ENCODE results near the gene APCDD1L. TPM values are rescaled to one million over a fixed set of nuclear protein-coding genes. Genes with fewer than 3 reads are reported as not detected.

The APCDD1L gene
- total and polyA plus RNA-seq, 8 donors = 0.16 to 1.8 (median 0.32) TPM

GRCh38 chr20:58545565-58546415 lies 30.6 kb upstream of the APCDD1L start:
- Histone ChIP-seq H3K9me3 (no peaks in the 10 kb centered on the region), H3K36me3 (no peaks in the 10 kb centered on the region), H3K27ac (no peak overlapping the region), H3K4me3 (no peak overlapping the region), H3K4me1 (no peaks in the 10 kb centered on the region), H3K27me3 (peaks cover 0 to 11% (median 0%) of the 10 kb centered on the region in 4 donors)
- no peak for DNase-seq
- intact Hi-C loops (cut with DNase I) = no loop called here
- FAIRE-seq = no peak
- TF ChIP-seq CTCF (IDR thresholded peaks at IDR 0.05) = no peak
- no peak for ATAC-seq
- WGBS, 2 donors = 76 to 84% methylated on average over 17 of the region's 17 CpGs

- WGBS, 2 donors = 73 to 89% methylated on average over 4 of the region's 4 CpGs
- Histone ChIP-seq H3K9me3 (no peaks in the 10 kb centered on the region), H3K4me3 (no peak overlapping the region), H3K4me1 (no peaks in the 10 kb centered on the region), H3K27me3 (peaks cover 0 to 11% (median 0%) of the 10 kb centered on the region in 4 donors), H3K36me3 (no peaks in the 10 kb centered on the region), H3K27ac (no peak overlapping the region)
- no peak for TF ChIP-seq CTCF (IDR thresholded peaks at IDR 0.05)
- DNase-seq (no peak), FAIRE-seq (no peak), ATAC-seq (no peak)
- intact Hi-C loops (cut with DNase I) = no loop called here
Measured at GRCh38 chr20:58544891-58545290, 29.7 kb upstream of the APCDD1L start.

- no peak overlapping the region for H3K27ac ChIP-seq
- ATAC-seq (no peak), FAIRE-seq (no peak), DNase-seq (no peak)
- H3K4me3 ChIP-seq = no peak overlapping the region
- no peaks in the 10 kb centered on the region for H3K36me3 ChIP-seq
- TF ChIP-seq CTCF (IDR thresholded peaks at IDR 0.05) = no peak
- H3K9me3 ChIP-seq = no peaks in the 10 kb centered on the region
- peaks cover 0 to 11% (median 0%) of the 10 kb centered on the region in 4 donors for H3K27me3 ChIP-seq
- WGBS, 2 donors = 50 to 52% methylated on average over 10 of the region's 10 CpGs
- no peaks in the 10 kb centered on the region for H3K4me1 ChIP-seq
- intact Hi-C loops (cut with DNase I) = no loop called here
Measured at GRCh38 chr20:58544286-58544685, 29.1 kb upstream of the APCDD1L start.

GRCh38 chr20:58543274-58543673 lies 28.1 kb upstream of the APCDD1L start:
- no peaks in the 10 kb centered on the region for H3K36me3 ChIP-seq
- ATAC-seq = no peak
- intact Hi-C loops (cut with DNase I) = no loop called here
- H3K4me3 ChIP-seq = no peak overlapping the region
- H3K27ac ChIP-seq = no peak overlapping the region
- no peaks in the 10 kb centered on the region for H3K9me3 ChIP-seq
- peaks cover 0 to 11% (median 0%) of the 10 kb centered on the region in 4 donors for H3K27me3 ChIP-seq
- DNase-seq = no peak
- WGBS, 2 donors = 45 to 46% methylated on average over 6 of the region's 6 CpGs
- H3K4me1 ChIP-seq = no peaks in the 10 kb centered on the region
- no peak for TF ChIP-seq CTCF (IDR thresholded peaks at IDR 0.05)
- no peak for FAIRE-seq
